H1 (cell line): ENCODE measurements around the gene NLK. TPM values are rescaled to one million over a fixed set of nuclear protein-coding genes. Genes with fewer than 3 reads are reported as not detected.

Experiments used
- CTCF ChIA-PET: fragments of 300-600 bp; sonication (Branson Sonifier 250); formaldehyde crosslinking; loops from one replicate; lab custom pipeline; 2021; ENCODE audit not compliant: partially characterized antibody; lab: Charles Lee
- POLR2A ChIA-PET: fragments of 300-600 bp; sonication (Branson Sonifier 250); formaldehyde crosslinking; loops from one replicate; lab custom pipeline; 2021; ENCODE audit warnings: inconsistent platforms; ENCODE audit not compliant: partially characterized antibody; lab: Charles Lee
- DNase-seq, 2 experiments: peaks; one replicate each; pipeline versions ENCODE4 v3.0.0 to v3.0.0-alpha.2; 2010 to 2022; ENCODE audit warnings: low spot score in 2 of 2, low read depth in 1 of 2, mixed read lengths in 1 of 2
- FAIRE-seq: peaks from 2 replicates; lab custom pipeline; 2011; peaks lifted over from hg19 to GRCh38; lab: Jason Lieb, UNC
- H2AFZ ChIP-seq: 2 replicates; pipeline ENCODE4 v1.8.1; 2012; ENCODE audit warnings: low read length, inconsistent platforms
- H2AK5ac ChIP-seq: 2 replicates; pipeline ENCODE4 v1.6.1; 2013; ENCODE audit warnings: low read depth, low read length
- H2BK120ac ChIP-seq: replicated peaks from 2 replicates; pipeline ENCODE3; 2013; ENCODE audit warnings: low read depth, low read length, inconsistent platforms
- H2BK12ac ChIP-seq: 2 replicates; pipeline ENCODE4 v1.6.1; 2013; ENCODE audit warnings: low read depth, low read length
- H2BK15ac ChIP-seq: 2 replicates; pipeline ENCODE4 v1.6.1; 2013; ENCODE audit warnings: low read length
- H2BK20ac ChIP-seq: 2 replicates; pipeline ENCODE4 v1.6.1; 2013; ENCODE audit warnings: low read length
- H2BK5ac ChIP-seq: 2 replicates; pipeline ENCODE4 v1.6.1; 2013; ENCODE audit warnings: low read depth, low read length
- H3K14ac ChIP-seq: 2 replicates; pipeline ENCODE4 v1.6.1; 2013; ENCODE audit warnings: inconsistent platforms; ENCODE audit not compliant: insufficient read length
- H3K18ac ChIP-seq: 2 replicates; pipeline ENCODE4 v1.6.1; 2013; ENCODE audit warnings: low read length; ENCODE audit errors: extremely low read depth
- H3K23ac ChIP-seq: 2 replicates; pipeline ENCODE4 v1.6.1; 2013; ENCODE audit warnings: inconsistent platforms; ENCODE audit not compliant: insufficient read length
- H3K23me2 ChIP-seq: 2 replicates; pipeline ENCODE4 v1.6.1; 2013; ENCODE audit warnings: low read depth, low read length
- H3K27ac ChIP-seq: 2 replicates; pipeline ENCODE4 v1.6.1; 2011; ENCODE audit warnings: low read depth, low read length, inconsistent platforms
- H3K27me3 ChIP-seq, 4 experiments: replicated peaks in 1 of 4; 1 replicate in 1 of 4; 2 replicates in 3 of 4; pipeline versions ENCODE4 v1.6.1 to v1.8.1; 2011 to 2013; ENCODE audit warnings: low read length in 3 of 4, mild to moderate bottlenecking in 3 of 4, inconsistent platforms in 2 of 4, mixed read lengths in 2 of 4, moderate library complexity in 1 of 4; ENCODE audit not compliant: control insufficient read depth in 3 of 4, insufficient read depth in 3 of 4; ENCODE audit errors: extremely low read depth in 1 of 4
- H3K36me3 ChIP-seq, 4 experiments: 2 replicates each; pipeline versions ENCODE4 v1.6.1 to v1.8.1; 2011 to 2013; ENCODE audit warnings: mild to moderate bottlenecking in 4 of 4, low read length in 3 of 4, moderate library complexity in 2 of 4, control low read depth in 1 of 4, inconsistent platforms in 1 of 4; ENCODE audit not compliant: insufficient read depth in 4 of 4, control insufficient read depth in 2 of 4
- H3K4ac ChIP-seq: replicated peaks from 2 replicates; pipeline ENCODE3; 2013; ENCODE audit warnings: low read length, low read depth, mixed read lengths, inconsistent platforms; ENCODE audit not compliant: insufficient read length
- H3K4me1 ChIP-seq, 4 experiments: replicated peaks in 1 of 4; 1 replicate in 1 of 4; 2 replicates in 3 of 4; pipeline versions ENCODE4 v1.6.1 to v1.8.1; 2011 to 2013; ENCODE audit warnings: low read length in 3 of 4, inconsistent platforms in 2 of 4, mixed read lengths in 1 of 4; ENCODE audit not compliant: insufficient read depth in 4 of 4, control insufficient read depth in 3 of 4
- H3K4me2 ChIP-seq, 2 experiments: 2 replicates each; pipeline versions ENCODE4 v1.6.1 to v1.8.1; 2011 to 2013; ENCODE audit warnings: low read depth in 2 of 2, low read length in 2 of 2, control low read depth in 1 of 2, inconsistent platforms in 1 of 2, mild to moderate bottlenecking in 1 of 2; ENCODE audit not compliant: insufficient read depth in 1 of 2
- H3K4me3 ChIP-seq, 4 experiments: fragments of 200-600, 300-600 bp in 1 of 4; sonication (generic), shearing (Covaris generic), sonication (Bioruptor Twin) in 1 of 4; 2 replicates each; pipeline versions ENCODE4 v1.5.1 to v1.8.1; 2011 to 2016; ENCODE audit warnings: low read length in 4 of 4, low read depth in 3 of 4, control low read depth in 2 of 4, inconsistent platforms in 2 of 4, mild to moderate bottlenecking in 2 of 4, mixed read lengths in 1 of 4, moderate library complexity in 1 of 4; ENCODE audit not compliant: insufficient read depth in 2 of 4; ENCODE audit errors: extremely low read depth in 1 of 4
- H3K56ac ChIP-seq: replicated peaks from 2 replicates; pipeline ENCODE3; 2013; ENCODE audit warnings: low read depth, mild to moderate bottlenecking, mixed read lengths, low read length, inconsistent platforms; ENCODE audit not compliant: insufficient read length
- H3K79me1 ChIP-seq: 2 replicates; pipeline ENCODE4 v1.6.1; 2013; ENCODE audit warnings: low read depth, low read length, control low read depth
- H3K79me2 ChIP-seq, 2 experiments: 2 replicates each; pipeline versions ENCODE4 v1.6.1 to v1.8.1; 2012 to 2013; ENCODE audit warnings: low read length in 2 of 2, mild to moderate bottlenecking in 2 of 2, inconsistent platforms in 1 of 2; ENCODE audit not compliant: insufficient read depth in 2 of 2, control insufficient read depth in 1 of 2
- H3K9ac ChIP-seq, 4 experiments: replicated peaks in 1 of 4; 1 replicate in 1 of 4; 2 replicates in 3 of 4; pipeline versions ENCODE4 v1.6.1 to v1.8.1; 2011 to 2013; ENCODE audit warnings: low read depth in 3 of 4, low read length in 3 of 4, control low read depth in 2 of 4, mild to moderate bottlenecking in 2 of 4, moderate library complexity in 2 of 4, inconsistent platforms in 1 of 4; ENCODE audit errors: extremely low read depth in 1 of 4
- H3K9me3 ChIP-seq, 2 experiments: 2 replicates each; pipeline versions ENCODE4 v1.6.1 to v1.8.1; 2012 to 2013; ENCODE audit warnings: mild to moderate bottlenecking in 2 of 2, moderate library complexity in 2 of 2, control low read depth in 1 of 2, inconsistent platforms in 1 of 2, low read depth in 1 of 2, low read length in 1 of 2, mixed read lengths in 1 of 2; ENCODE audit not compliant: insufficient read depth in 2 of 2
- H4K20me1 ChIP-seq, 2 experiments: replicated peaks in 1 of 2; 2 replicates each; pipeline versions ENCODE3 to v1.8.1; 2011 to 2013; ENCODE audit warnings: inconsistent platforms in 2 of 2, low read length in 2 of 2, mild to moderate bottlenecking in 1 of 2; ENCODE audit not compliant: insufficient read depth in 2 of 2, control insufficient read depth in 1 of 2
- H4K5ac ChIP-seq: 2 replicates; pipeline ENCODE4 v1.6.1; 2013; ENCODE audit warnings: low read length, low read depth, mixed read lengths, inconsistent platforms; ENCODE audit not compliant: insufficient read length
- H4K8ac ChIP-seq: 2 replicates; pipeline ENCODE4 v1.8.0; 2013; ENCODE audit warnings: mild to moderate bottlenecking, moderate library complexity, low read length, inconsistent platforms; ENCODE audit not compliant: insufficient read depth; ENCODE audit errors: extremely low read depth
- H4K91ac ChIP-seq: replicated peaks from 2 replicates; pipeline ENCODE3; 2013; ENCODE audit warnings: low read length, mixed read lengths, inconsistent platforms; ENCODE audit not compliant: insufficient read length
- ATF2 ChIP-seq: IDR thresholded peaks from 2 replicates; pipeline ENCODE4 v1.6.1; 2012; ENCODE audit warnings: low read length, inconsistent platforms
- CHD1 ChIP-seq: IDR thresholded peaks from 2 replicates; pipeline ENCODE4 v1.6.1; 2012; ENCODE audit warnings: low read depth, low read length, improper control_type of control experiment
- EZH2 ChIP-seq: fragments of 200-600 bp; sonication (generic); IDR thresholded peaks from 2 replicates; pipeline ENCODE4 v1.7.1; 2012; ENCODE audit warnings: low read depth, mild to moderate bottlenecking, moderate library complexity, low read length, inconsistent platforms; ENCODE audit not compliant: severe bottlenecking
- KDM4A ChIP-seq: IDR thresholded peaks from one replicate; pipeline ENCODE4 v1.7.1; 2012; ENCODE audit warnings: low read depth, mild to moderate bottlenecking, moderate library complexity, low read length, inconsistent platforms; ENCODE audit not compliant: severe bottlenecking
- KDM5A ChIP-seq: fragments of 200-600 bp; IDR thresholded peaks from 2 replicates; pipeline ENCODE4 v1.7.1; 2012; ENCODE audit warnings: mild to moderate bottlenecking, low read length, inconsistent platforms, mixed read lengths
- NANOG ChIP-seq: IDR thresholded peaks from 2 replicates; pipeline ENCODE4 v1.6.1; 2011; ENCODE audit warnings: low read length, low read depth, mild to moderate bottlenecking, inconsistent platforms; ENCODE audit not compliant: insufficient read depth, poor library complexity, severe bottlenecking
- RAD21 ChIP-seq, 2 experiments: IDR thresholded peaks in 1 of 2; conservative IDR thresholded peaks in 1 of 2; 2 replicates each; pipeline ENCODE4 v1.6.1; 2011; ENCODE audit warnings: low read depth in 2 of 2, low read length in 2 of 2, improper control_type of control experiment in 1 of 2, inconsistent platforms in 1 of 2, mild to moderate bottlenecking in 1 of 2, moderate library complexity in 1 of 2
- SP4 ChIP-seq: IDR thresholded peaks from 2 replicates; pipeline ENCODE4 v1.6.1; 2012; ENCODE audit warnings: low read length, inconsistent platforms
- SUZ12 ChIP-seq: fragments of 200-600 bp; sonication (generic); IDR thresholded peaks from 2 replicates; pipeline ENCODE4 v1.6.1; 2012; ENCODE audit warnings: mild to moderate bottlenecking, inconsistent platforms, low read length, moderate library complexity, mixed read lengths
- TAF1 ChIP-seq: IDR thresholded peaks from 2 replicates; pipeline ENCODE4 v1.6.1; 2011; ENCODE audit warnings: mild to moderate bottlenecking, low read depth, low read length
- TBP ChIP-seq: IDR thresholded peaks from 2 replicates; pipeline ENCODE4 v1.6.1; 2011; ENCODE audit warnings: low read depth, low read length, improper control_type of control experiment
- WGBS, 2 experiments: shearing (Covaris generic) in 1 of 2; methylation state at CpG; one replicate each; pipeline versions ENCODE4 v1.1.6 to v1.1.7; 2013 to 2015; ENCODE audit warnings: low lambda C conversion rate in 2 of 2, mixed read lengths in 2 of 2, inconsistent platforms in 1 of 2, low coverage in 1 of 2, missing lambda C conversion rate in 1 of 2; ENCODE audit not compliant: insufficient replicate concordance in 2 of 2, insufficient coverage in 1 of 2, insufficient read length in 1 of 2; ENCODE audit errors: extremely low coverage in 1 of 2, missing lambda C conversion rate in 1 of 2; 5-methylcytosine and 5-hydroxymethylcytosine counted together
- polyA plus RNA-seq, 7 experiments: library from polyadenylated mRNA; depleted of rRNA in 3 of 7; stranded (reverse) in 5 of 7; unstranded in 2 of 7; fragments of >200 nt in 5 of 7; fragments of 200-250 nt in 2 of 7; gene quantifications; 1 replicate in 5 of 7; 2 replicates in 1 of 7; 4 replicates in 1 of 7; pipeline versions ENCODE4 v1.2.1 to v1.2.3, GENCODE V29; 2011 to 2013; ENCODE audit warnings: missing spikeins in 2 of 7, mixed read lengths in 2 of 7
- total RNA-seq: library from RNA; stranded (reverse); fragmentation: NEBNext Ultra II Directional; extraction: Animal tissue kit (Norgen Biotek cat#: 25700); gene quantifications from 2 replicates; pipeline ENCODE4 v1.2.1, GENCODE V29; 2021

Gene NLK
- total and polyA plus RNA-seq, 2 of the 8 experiments (the other 6 are each of a cell fraction or from before 2014, with no cell fraction given) = 30.8 to 49.9 TPM

DNA sequence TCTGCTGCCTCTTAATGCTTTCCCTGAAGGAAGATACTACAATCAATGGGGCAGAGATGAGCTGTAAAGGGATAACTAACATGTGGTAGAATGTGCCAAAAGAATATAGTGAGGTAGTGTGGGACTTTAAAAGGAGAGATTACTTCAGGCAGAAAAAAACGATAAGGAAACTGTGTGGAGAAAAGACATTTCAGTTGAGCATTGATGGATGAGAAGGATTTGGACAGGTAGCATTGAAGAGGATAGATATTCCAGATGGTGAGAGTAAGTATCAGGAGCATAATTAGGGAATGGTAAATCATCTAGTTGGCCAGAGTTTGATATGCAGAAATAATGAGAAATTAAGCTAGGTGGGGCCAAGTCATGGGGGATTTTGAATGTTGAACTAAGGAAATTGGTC, 97.3 kb downstream of the NLK start:
- CTCF ChIA-PET = interaction anchor here (1.0 kb wide), 1 partner anchor 91 kb away, joined by 3 read pairs; no protein-coding TSS in a partner anchor
- no peak overlapping the region for H3K18ac ChIP-seq
- H3K36me3 ChIP-seq = peaks cover 0 to 4% (median 0%) of the 10 kb centered on the region in 4 experiments; a peak in 1 of 8 replicates
- H3K23me2 ChIP-seq = no peaks in the 10 kb centered on the region
- WGBS, 2 experiments = 96% methylated on average over 1 of the region's 1 CpG; no CpG with 5 or more reads in 1 of the 2 experiments
- no peak overlapping the region for H2AK5ac ChIP-seq
- H3K9ac ChIP-seq = no peak overlapping the region
- H3K4me3 ChIP-seq = no peak overlapping the region
- no peak overlapping the region for H2BK15ac ChIP-seq
- no peak overlapping the region for H2BK5ac ChIP-seq
- H3K14ac ChIP-seq = no peak overlapping the region
- POLR2A ChIA-PET = interaction anchor here (0.6 kb wide), 2 partner anchors 13 to 70 kb away, joined by 3 read pairs; no protein-coding TSS in a partner anchor
- no peak overlapping the region for H2BK20ac ChIP-seq
- no peak overlapping the region for H3K27ac ChIP-seq
- no peak overlapping the region for H2AFZ ChIP-seq
- H4K91ac ChIP-seq = no peak overlapping the region
- no peak for FAIRE-seq
- no peak overlapping the region for H3K56ac ChIP-seq
- H3K27me3 ChIP-seq = no peaks in the 10 kb centered on the region
- no peak overlapping the region for H2BK12ac ChIP-seq
- H4K20me1 ChIP-seq = no peaks in the 10 kb centered on the region
- H4K5ac ChIP-seq = no peak overlapping the region
- no peaks in the 10 kb centered on the region for H3K79me2 ChIP-seq
- no peak overlapping the region for H2BK120ac ChIP-seq
- H3K4me1 ChIP-seq = no peaks in the 10 kb centered on the region
- no peaks in the 10 kb centered on the region for H3K9me3 ChIP-seq
- no peak for DNase-seq
- H3K4ac ChIP-seq = no peak overlapping the region
- no peak overlapping the region for H3K23ac ChIP-seq
- no peak overlapping the region for H4K8ac ChIP-seq
- no peaks in the 10 kb centered on the region for H3K79me1 ChIP-seq
- TF ChIP-seq EZH2 = no peak
- TF ChIP-seq NANOG = no peak
- TF ChIP-seq KDM4A = no peak
- no peak for TF ChIP-seq SP4
- TF ChIP-seq RAD21 (IDR thresholded peaks at IDR 0.05 in 1 of 2, conservative IDR thresholded peaks at IDR 0.05 in 1 of 2; ENCODE audit: low read depth in 2 of 2, low read length in 2 of 2) = no peak
- TF ChIP-seq TBP = no peak
- no peak for TF ChIP-seq ATF2
- no peak for TF ChIP-seq CHD1
- TF ChIP-seq TAF1 = no peak
- TF ChIP-seq KDM5A = no peak
- no peak for TF ChIP-seq SUZ12
- no peak overlapping the region for H3K4me2 ChIP-seq
